ENCODE measurements around the gene TRNT1. TPM values are rescaled to one million over a fixed set of nuclear protein-coding genes. Genes with fewer than 3 reads are reported as not detected.

Gene TRNT1
- total RNA-seq, 1 donor from 2014 or later = 16.4 TPM

DNA sequence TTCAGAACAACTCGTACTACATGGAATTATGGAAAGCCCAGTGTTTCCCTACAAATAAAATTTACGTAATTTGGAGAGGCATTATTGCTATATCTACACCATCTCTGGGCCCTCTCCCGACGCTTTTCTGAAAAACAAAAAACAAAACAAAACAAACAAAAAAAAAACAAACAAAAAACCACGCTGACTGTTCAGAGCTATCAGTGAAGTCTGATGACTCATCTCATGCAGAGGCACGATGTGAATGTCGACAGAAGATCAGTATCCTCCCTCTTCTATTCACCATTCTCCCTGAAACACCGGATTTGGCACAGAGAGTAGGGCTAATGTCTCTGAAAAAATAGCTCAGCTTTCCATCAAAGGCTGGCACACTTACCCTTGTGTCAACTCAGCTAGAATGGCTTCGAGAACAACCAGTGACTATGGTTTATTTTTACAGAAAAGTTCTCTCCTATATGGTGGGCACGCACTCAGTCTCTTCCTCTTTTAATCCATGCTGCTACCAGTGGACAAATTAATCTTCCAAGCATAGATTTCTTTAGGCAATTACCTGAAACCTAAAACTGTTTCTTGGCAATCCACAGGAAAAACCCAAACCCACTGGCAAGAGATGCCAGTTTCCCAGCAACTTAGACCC lies 51.2 kb downstream of the TRNT1 start:
- no peaks in the 10 kb centered on the region for H3K9me3 ChIP-seq
- H3K36me3 ChIP-seq = peaks cover 13 to 26% of the 10 kb centered on the region in 2 donors
- intact Hi-C loops (cut with DNase I) = loop anchor here (2.0 kb wide), 1 partner anchor 51 kb away; the partner anchor contains the start of gene TRNT1
- no peak overlapping the region for H3K27ac ChIP-seq
- peaks cover 6 to 18% of the 10 kb centered on the region in 2 donors for H3K4me1 ChIP-seq
- TF ChIP-seq, protein P1, sequence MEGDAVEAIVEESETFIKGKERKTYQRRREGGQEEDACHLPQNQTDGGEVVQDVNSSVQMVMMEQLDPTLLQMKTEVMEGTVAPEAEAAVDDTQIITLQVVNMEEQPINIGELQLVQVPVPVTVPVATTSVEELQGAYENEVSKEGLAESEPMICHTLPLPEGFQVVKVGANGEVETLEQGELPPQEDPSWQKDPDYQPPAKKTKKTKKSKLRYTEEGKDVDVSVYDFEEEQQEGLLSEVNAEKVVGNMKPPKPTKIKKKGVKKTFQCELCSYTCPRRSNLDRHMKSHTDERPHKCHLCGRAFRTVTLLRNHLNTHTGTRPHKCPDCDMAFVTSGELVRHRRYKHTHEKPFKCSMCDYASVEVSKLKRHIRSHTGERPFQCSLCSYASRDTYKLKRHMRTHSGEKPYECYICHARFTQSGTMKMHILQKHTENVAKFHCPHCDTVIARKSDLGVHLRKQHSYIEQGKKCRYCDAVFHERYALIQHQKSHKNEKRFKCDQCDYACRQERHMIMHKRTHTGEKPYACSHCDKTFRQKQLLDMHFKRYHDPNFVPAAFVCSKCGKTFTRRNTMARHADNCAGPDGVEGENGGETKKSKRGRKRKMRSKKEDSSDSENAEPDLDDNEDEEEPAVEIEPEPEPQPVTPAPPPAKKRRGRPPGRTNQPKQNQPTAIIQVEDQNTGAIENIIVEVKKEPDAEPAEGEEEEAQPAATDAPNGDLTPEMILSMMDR (IDR thresholded peaks at IDR 0.05) = no peak
- no peaks in the 10 kb centered on the region for H3K27me3 ChIP-seq
- no peak for DNase-seq (ENCODE audit: low spot score in 2 of 2)
- H3K4me3 ChIP-seq = peak overlapping the region; percentile 78 to 88

DNA sequence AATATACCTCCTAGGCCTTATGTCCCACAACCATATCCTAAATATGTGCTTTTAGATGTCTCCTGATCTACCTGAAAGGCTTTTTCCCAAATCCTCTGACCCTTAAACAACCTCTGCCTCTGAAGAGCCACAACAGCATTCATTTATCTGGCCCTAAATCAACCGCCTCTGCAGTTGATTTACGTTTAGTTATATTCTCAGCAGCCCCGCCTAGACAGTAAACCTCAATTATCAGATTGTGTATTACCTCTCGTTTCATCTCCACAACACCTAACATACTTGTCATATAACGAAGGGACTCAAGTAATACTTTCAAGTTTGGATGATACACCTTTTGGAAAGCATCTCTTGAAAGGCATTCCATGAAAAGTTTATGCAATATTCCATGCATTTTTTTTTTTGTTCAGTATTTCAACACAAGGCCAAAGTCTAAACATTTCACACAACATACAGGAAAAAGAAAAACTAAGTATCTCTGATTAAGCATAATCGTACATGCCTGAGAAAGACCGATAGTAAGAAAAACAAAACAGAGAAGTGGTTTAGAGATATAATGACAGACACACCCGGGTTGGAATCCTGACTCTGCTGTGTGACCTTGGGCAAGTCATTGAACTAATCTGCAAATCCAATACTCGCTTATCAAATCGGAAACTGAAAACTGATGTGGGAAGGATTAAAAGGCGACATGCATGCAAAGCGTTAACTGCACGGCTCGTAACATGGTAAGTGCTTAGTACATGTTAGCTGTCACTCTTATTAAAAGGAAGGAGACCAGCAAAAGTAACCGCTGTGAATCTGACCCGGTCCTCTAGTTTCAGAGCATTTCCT lies 52.0 kb downstream of the TRNT1 start:
- intact Hi-C loops (cut with DNase I) = loop anchor here (2.0 kb wide), 1 partner anchor 52 kb away; the partner anchor contains the start of gene TRNT1
- peaks cover 8 to 18% of the 10 kb centered on the region in 2 donors for H3K36me3 ChIP-seq
- peak overlapping the region; percentile 74 to 75 for H3K27ac ChIP-seq

DNA sequence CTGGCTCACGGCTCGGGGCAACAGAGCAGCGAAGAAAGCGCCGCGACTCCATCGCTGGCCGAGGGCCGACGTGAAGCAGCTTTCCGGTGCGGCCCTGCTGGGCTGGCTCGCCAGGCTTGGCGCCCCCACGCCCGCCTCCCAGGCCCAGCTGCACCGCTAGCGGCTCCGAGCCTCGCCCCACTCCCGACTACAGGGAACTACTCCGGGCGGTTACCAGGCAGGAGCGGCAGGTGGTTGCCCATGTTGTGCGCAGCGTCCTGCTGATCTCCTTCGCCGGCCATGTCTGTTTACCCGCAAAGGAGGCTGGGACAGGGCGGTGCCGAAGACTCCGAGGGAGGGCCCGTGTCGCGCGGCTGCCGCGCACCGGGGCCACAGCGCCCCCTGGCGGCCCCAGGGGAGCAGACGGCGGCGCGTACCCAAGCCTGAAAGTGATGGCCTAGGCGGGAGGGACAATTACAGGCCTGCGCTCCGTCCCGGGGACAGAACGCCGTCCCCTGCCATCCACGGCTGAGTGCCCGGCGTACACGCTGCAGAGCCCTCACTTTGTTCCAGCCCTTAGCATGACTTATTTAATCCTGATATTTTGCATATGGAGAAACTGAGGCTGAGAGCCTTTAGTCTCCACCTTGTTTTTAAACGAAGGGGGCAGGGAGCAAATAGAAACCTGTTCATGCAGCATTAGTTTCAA lies 52.8 kb downstream of the TRNT1 start, which contains the start of gene CRBN:
TSS of gene CRBN (minus strand) at position 285 of the 688 bp plus-strand sequence. CDS start at position 281, 4 bp downstream.
- intact Hi-C loops (cut with DNase I) = loop anchor here (2.0 kb wide), 1 partner anchor 53 kb away; the partner anchor contains the start of gene TRNT1
- DNase-seq (ENCODE audit: low spot score in 2 of 2) = peak; percentile 46 to 92
- H3K4me1 ChIP-seq = peaks cover 6 to 18% of the 10 kb centered on the region in 2 donors
- peaks cover 0 to 10% of the 10 kb centered on the region in 2 donors for H3K36me3 ChIP-seq
- peak within 1 kb of the TSS; percentile 78 to 88 for H3K4me3 ChIP-seq
- no peaks in the 10 kb centered on the region for H3K9me3 ChIP-seq
- H3K27me3 ChIP-seq = no peaks in the 10 kb centered on the region
- TF ChIP-seq, protein P1 (IDR thresholded peaks at IDR 0.05) = peak; percentile 95 to 100 (median 98)
- H3K27ac ChIP-seq = peak within 1 kb of the TSS; percentile 74 to 75

More for the DNA sequence above, 52.0 kb downstream of the TRNT1 start:
- Histone ChIP-seq H3K9me3 (no peaks in the 10 kb centered on the region), H3K27me3 (no peaks in the 10 kb centered on the region), H3K4me3 (peak overlapping the region; percentile 78 to 88), H3K4me1 (peaks cover 6 to 18% of the 10 kb centered on the region in 2 donors)
- TF ChIP-seq, protein P1 (IDR thresholded peaks at IDR 0.05) = no peak
- no peak for DNase-seq (ENCODE audit: low spot score in 2 of 2)

DNA sequence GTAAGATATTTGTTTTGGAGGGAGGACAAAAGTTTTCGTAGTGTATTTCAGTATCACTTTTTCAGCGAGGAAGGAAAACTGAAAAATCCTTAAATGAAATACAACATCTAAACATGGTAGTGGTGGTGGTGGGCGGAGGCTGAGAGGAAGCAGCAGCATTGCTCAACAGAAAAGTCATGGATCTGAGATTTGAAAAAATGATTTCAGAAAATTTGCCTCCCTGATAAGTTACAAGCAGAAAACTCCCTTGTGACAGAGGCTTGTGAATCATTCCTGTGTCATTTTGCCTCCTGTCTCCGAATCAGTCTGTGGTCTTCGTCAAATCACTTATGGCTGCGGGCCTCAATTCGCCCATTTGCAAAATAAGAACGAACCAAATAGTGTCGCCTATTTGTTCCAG lies 53.7 kb downstream of the TRNT1 start:
- intact Hi-C loops (cut with DNase I) = no loop called here
- no peak for DNase-seq (ENCODE audit: low spot score in 2 of 2)
- H3K36me3 ChIP-seq = peaks cover 0 to 6% of the 10 kb centered on the region in 2 donors
- TF ChIP-seq, protein P1 (IDR thresholded peaks at IDR 0.05) = no peak
- peaks cover 6 to 18% of the 10 kb centered on the region in 2 donors for H3K4me1 ChIP-seq
- no peaks in the 10 kb centered on the region for H3K9me3 ChIP-seq
- no peaks in the 10 kb centered on the region for H3K27me3 ChIP-seq
- no peak overlapping the region for H3K27ac ChIP-seq
- H3K4me3 ChIP-seq = no peak overlapping the region

DNA sequence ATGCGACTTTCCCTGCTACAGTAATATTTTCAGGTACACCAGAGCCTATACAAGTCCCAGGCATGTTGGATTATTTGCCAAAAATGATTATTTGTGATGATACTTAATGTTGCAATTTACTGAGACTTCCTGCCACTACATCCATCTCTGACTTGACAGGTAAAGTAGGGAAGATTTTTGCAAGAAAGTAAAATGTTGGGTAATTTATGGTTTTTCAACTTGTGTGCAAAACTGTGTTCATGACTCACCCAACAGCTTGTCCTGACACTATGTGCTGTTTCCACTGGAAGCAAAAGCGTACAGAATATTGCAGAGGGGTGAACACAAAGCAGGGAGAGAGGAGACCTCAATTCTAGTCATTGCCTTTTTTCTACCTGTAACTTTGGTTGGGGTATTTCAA lies 58.1 kb downstream of the TRNT1 start:
- H3K36me3 ChIP-seq = no peaks in the 10 kb centered on the region
- H3K27me3 ChIP-seq = no peaks in the 10 kb centered on the region
- H3K4me3 ChIP-seq = no peak overlapping the region
- no peak overlapping the region for H3K27ac ChIP-seq
- intact Hi-C loops (cut with DNase I) = no loop called here
- peaks cover 7 to 13% of the 10 kb centered on the region in 2 donors for H3K9me3 ChIP-seq
- TF ChIP-seq, protein P1 (IDR thresholded peaks at IDR 0.05) = no peak
- no peak for DNase-seq (ENCODE audit: low spot score in 2 of 2)
- peaks cover 0 to under 1% of the 10 kb centered on the region in 2 donors for H3K4me1 ChIP-seq
